ENCODE data around the gene IP6K2. TPM values are rescaled to one million over a fixed set of nuclear protein-coding genes. Genes with fewer than 3 reads are reported as not detected.
A peak's percentile ranks its signal among the peaks of the same experiment; 100 is the strongest.

Gene IP6K2
- total and polyA plus RNA-seq, 2 of the 13 experiments (the other 11 are each of a cell fraction or from before 2014, with no cell fraction given) = 85.5 to 112 TPM

DNA sequence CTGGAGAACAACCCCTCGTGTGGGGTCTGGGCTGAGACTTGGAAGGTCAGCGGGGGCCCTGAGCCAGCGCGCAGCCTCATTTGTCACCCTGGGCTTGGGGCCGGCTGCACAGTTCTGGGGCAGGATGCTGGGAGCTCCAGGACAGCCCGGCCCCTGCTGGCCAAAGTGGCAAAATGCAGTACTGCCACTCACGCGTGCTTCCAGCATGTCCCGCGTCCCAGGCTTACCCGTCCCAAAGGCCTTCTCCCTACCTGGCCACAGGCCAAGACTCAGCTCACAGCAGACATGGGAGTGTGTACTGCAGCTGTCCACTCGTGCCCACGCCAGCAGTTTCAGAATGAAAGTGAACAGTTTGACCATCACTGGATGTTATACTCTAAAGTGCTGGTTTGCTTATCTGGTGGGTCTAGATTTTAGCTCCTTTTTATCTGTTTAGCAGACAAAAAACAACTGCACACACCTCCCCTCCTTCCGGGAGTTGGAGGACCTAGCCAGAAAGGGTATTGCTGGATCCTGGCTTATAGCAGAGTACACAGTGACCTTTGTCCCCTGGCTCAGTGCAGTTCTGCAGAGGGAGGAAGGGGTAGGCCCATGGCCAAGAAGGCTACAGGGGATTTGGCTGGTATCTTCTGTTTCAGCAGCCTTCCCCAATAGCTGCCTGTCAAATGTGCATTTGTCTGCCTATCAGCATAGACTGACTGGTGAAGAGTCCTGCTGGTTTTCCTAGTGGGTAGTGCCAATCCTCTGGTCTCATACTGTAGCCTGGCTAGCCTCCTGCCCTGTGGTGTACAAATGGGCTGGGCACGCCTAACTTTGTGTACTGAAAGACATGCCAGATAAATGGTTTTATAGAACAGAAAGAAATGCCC, 23.2 kb upstream of the IP6K2 start (continued):
- TF ChIP-seq, protein P1, sequence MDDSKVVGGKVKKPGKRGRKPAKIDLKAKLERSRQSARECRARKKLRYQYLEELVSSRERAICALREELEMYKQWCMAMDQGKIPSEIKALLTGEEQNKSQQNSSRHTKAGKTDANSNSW (CRISPR knock-in tag; IDR thresholded peaks at IDR 0.05; ENCODE audit: borderline replicate concordance) = no peak; the same call in 1 of the 2 replicates
- TF ChIP-seq CREB1 (IDR thresholded peaks at IDR 0.05) (no peak), CREB1 (CRISPR knock-in tag; IDR thresholded peaks at IDR 0.05) (no peak), TCF7L2 (IDR thresholded peaks at IDR 0.05; ENCODE audit: low read depth, low read length) (no peak), SIX1 (CRISPR knock-in tag; IDR thresholded peaks at IDR 0.05; ENCODE audit: borderline replicate concordance) (0 out of 2 replicates have a peak, but pooled peaks have one; percentile 10), FOXP1 (IDR thresholded peaks at IDR 0.05) (no peak), FOXP1 (CRISPR knock-in tag; IDR thresholded peaks at IDR 0.05) (peak; percentile 24; the same call in 1 of the 2 replicates), ZNF24 (IDR thresholded peaks at IDR 0.05) (no peak), SRSF4 (IDR thresholded peaks at IDR 0.05; ENCODE audit: low read depth, low read length, poor library complexity, severe bottlenecking) (no peak), PAX8 (CRISPR knock-in tag; IDR thresholded peaks at IDR 0.05; ENCODE audit: borderline replicate concordance) (peak; percentile 90; the same call in 1 of the 2 replicates), ZNF138 (CRISPR knock-in tag; IDR thresholded peaks at IDR 0.05; ENCODE audit: low read depth) (no peak), ZNF343 (CRISPR knock-in tag; IDR thresholded peaks at IDR 0.05) (peak; percentile 92), ZNF615 (CRISPR knock-in tag; IDR thresholded peaks at IDR 0.05; ENCODE audit: borderline replicate concordance) (0 out of 2 replicates have a peak, but pooled peaks have one; percentile 23), MEF2D (CRISPR knock-in tag; IDR thresholded peaks at IDR 0.05) (0 out of 2 replicates have a peak, but pooled peaks have one; percentile 14), TP53 (CRISPR knock-in tag; conservative IDR thresholded peaks at IDR 0.05) (no peak; the same call in 1 of the 2 replicates), ATF7-NPFF (CRISPR knock-in tag; IDR thresholded peaks at IDR 0.05; ENCODE audit: low read depth) (peak; percentile 44; the same call in 1 of the 2 replicates), PHF5A (CRISPR knock-in tag; IDR thresholded peaks at IDR 0.05; ENCODE audit: low read depth, unreplicated experiment) (no peak)
- TF ChIP-seq, protein P2, sequence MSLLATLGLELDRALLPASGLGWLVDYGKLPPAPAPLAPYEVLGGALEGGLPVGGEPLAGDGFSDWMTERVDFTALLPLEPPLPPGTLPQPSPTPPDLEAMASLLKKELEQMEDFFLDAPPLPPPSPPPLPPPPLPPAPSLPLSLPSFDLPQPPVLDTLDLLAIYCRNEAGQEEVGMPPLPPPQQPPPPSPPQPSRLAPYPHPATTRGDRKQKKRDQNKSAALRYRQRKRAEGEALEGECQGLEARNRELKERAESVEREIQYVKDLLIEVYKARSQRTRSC (CRISPR knock-in tag; IDR thresholded peaks at IDR 0.05; ENCODE audit: low read depth) = 0 out of 2 replicates have a peak, but pooled peaks have one; percentile 85
- TF ChIP-seq, protein P3, sequence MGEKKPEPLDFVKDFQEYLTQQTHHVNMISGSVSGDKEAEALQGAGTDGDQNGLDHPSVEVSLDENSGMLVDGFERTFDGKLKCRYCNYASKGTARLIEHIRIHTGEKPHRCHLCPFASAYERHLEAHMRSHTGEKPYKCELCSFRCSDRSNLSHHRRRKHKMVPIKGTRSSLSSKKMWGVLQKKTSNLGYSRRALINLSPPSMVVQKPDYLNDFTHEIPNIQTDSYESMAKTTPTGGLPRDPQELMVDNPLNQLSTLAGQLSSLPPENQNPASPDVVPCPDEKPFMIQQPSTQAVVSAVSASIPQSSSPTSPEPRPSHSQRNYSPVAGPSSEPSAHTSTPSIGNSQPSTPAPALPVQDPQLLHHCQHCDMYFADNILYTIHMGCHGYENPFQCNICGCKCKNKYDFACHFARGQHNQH (CRISPR knock-in tag; IDR thresholded peaks at IDR 0.05) = peak; percentile 46; the same call in 1 of the 2 replicates
- TF ChIP-seq, protein P4, sequence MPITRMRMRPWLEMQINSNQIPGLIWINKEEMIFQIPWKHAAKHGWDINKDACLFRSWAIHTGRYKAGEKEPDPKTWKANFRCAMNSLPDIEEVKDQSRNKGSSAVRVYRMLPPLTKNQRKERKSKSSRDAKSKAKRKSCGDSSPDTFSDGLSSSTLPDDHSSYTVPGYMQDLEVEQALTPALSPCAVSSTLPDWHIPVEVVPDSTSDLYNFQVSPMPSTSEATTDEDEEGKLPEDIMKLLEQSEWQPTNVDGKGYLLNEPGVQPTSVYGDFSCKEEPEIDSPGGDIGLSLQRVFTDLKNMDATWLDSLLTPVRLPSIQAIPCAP (CRISPR knock-in tag; IDR thresholded peaks at IDR 0.05; ENCODE audit: low read depth) = peak; percentile 73; the same call in 1 of the 2 replicates
- TF ChIP-seq, protein P5, sequence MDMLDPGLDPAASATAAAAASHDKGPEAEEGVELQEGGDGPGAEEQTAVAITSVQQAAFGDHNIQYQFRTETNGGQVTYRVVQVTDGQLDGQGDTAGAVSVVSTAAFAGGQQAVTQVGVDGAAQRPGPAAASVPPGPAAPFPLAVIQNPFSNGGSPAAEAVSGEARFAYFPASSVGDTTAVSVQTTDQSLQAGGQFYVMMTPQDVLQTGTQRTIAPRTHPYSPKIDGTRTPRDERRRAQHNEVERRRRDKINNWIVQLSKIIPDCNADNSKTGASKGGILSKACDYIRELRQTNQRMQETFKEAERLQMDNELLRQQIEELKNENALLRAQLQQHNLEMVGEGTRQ (IDR thresholded peaks at IDR 0.05; ENCODE audit: low read depth, low read length) = no peak
- TF ChIP-seq, protein P5 (CRISPR knock-in tag; IDR thresholded peaks at IDR 0.05; ENCODE audit: borderline replicate concordance) = no peak

Measured in HepG2 (cell line).